ENCODE data around the gene PDE4B. TPM values are rescaled to one million over a fixed set of nuclear protein-coding genes. Genes with fewer than 3 reads are reported as not detected.
A peak's percentile ranks its signal among the peaks of the same experiment; 100 is the strongest.

Gene PDE4B
- total and polyA plus RNA-seq, 11 donors: 1.4 to 71.9 (median 16.2) TPM

DNA sequence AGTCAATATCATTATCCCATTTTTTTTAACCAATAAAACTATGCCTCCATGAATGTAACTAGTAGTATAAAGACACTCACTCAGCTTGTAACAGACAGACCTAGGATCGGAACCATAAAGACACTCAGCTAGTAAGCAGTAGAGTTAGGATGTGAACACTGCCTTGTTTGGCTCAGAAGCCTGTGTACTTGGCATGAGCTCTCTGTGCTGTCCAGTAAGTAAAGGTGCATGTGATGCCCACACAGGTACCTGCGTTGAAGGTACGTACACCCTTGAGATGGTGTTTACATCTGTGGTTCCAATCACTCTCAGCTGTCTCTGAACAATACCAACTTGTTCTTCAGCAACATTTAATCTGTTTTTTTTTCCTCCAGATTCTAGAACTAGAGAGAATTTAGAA lies 489.1 kb downstream of the PDE4B start:
- peaks cover 0 to 65% (median 15%) of the 10 kb centered on the region in 12 donors for H3K4me1 ChIP-seq
- peak overlapping the region in 3 of 12 donors; percentile 7 to 78 (median 56) for H3K27ac ChIP-seq
- DNase-seq (no peak), ATAC-seq (peak in 1 of 4 donors; percentile 16)
- 86 to 98% (median 91%) methylated on average over 3 of the region's 3 CpGs for WGBS, 4 donors
- H3K27me3 ChIP-seq: no peaks in the 10 kb centered on the region
- intact Hi-C loops (cut with DNase I): loop anchor here in 1 of 10 donors (5.0 kb wide), 1 partner anchor 45 kb away; no protein-coding TSS in a partner anchor
- no peaks in the 10 kb centered on the region for H3K9me3 ChIP-seq
- no peak for TF ChIP-seq POLR2A (IDR thresholded peaks at IDR 0.05)
- TF ChIP-seq, protein P1, sequence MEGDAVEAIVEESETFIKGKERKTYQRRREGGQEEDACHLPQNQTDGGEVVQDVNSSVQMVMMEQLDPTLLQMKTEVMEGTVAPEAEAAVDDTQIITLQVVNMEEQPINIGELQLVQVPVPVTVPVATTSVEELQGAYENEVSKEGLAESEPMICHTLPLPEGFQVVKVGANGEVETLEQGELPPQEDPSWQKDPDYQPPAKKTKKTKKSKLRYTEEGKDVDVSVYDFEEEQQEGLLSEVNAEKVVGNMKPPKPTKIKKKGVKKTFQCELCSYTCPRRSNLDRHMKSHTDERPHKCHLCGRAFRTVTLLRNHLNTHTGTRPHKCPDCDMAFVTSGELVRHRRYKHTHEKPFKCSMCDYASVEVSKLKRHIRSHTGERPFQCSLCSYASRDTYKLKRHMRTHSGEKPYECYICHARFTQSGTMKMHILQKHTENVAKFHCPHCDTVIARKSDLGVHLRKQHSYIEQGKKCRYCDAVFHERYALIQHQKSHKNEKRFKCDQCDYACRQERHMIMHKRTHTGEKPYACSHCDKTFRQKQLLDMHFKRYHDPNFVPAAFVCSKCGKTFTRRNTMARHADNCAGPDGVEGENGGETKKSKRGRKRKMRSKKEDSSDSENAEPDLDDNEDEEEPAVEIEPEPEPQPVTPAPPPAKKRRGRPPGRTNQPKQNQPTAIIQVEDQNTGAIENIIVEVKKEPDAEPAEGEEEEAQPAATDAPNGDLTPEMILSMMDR (IDR thresholded peaks at IDR 0.05): no peak
- no peaks in the 10 kb centered on the region for H3K36me3 ChIP-seq
- no peak overlapping the region for H3K4me3 ChIP-seq

DNA sequence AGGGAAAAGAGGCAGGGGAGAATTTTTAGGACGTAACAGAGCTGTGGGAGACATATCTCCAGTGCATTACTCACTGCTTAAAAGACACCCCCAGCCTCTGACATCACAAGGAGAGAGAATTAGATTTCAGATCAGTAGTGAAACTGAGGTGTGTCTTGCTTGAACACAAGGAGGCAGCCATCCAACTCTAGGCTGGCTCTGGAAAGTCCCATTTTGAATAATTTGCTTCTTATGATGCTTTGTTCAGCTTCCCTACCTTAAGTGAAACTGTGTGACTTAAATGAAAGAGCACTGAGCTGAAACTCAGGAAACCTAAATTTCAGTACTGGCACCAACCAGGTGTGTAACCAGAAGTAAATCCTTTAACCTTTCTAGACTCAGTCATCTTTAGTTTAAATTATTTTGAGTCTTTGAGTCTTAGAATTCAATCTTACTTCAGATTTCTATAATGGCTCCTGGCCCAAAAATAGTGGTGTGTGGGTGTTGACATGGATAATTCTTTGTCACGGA lies 489.7 kb downstream of the PDE4B start:
- peak overlapping the region in 5 of 12 donors; percentile 7 to 78 (median 61) for H3K27ac ChIP-seq

DNA sequence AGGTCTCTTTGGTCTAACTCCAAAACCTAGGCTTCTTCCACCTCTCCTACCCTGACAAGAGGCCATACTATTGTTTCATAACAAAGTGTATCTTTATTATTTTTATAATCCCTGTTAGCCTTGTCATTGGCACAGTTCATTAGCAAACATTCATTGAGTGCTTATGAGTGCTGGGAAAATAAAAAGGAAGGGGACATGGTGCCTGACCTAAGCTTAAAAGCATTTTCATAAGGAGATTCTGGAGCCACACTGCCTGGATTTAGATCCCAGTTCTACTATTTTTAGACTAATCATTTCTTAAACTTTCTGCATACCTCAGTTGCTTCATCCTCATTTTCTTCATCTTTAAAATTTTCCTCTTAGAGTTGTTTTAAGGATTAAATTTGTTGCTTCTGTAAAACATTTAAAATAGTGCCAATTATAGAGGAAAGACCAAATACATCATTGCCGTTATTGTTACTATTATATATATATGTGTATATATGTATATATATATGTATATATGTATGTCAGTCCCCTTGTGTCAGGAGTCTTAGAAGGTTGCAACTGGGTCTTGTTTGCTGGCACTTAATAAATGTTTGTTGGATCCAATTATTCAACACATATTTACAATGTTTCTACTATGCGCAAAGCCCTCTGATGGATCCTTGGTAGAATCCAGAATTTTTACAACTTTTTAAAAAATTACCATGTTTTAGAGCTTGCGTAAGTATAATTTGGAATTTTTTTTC lies 490.4 kb downstream of the PDE4B start:
- 94 to 97% (median 94%) methylated on average over 3 of the region's 3 CpGs for WGBS, 4 donors
- no peaks in the 10 kb centered on the region for H3K27me3 ChIP-seq
- no peak for TF ChIP-seq POLR2A (IDR thresholded peaks at IDR 0.05)
- TF ChIP-seq, protein P1 (IDR thresholded peaks at IDR 0.05): no peak
- ATAC-seq (no peak), DNase-seq (no peak)
- H3K4me1 ChIP-seq: peaks cover 0 to 52% (median 14%) of the 10 kb centered on the region in 12 donors
- no peaks in the 10 kb centered on the region for H3K36me3 ChIP-seq
- no peaks in the 10 kb centered on the region for H3K9me3 ChIP-seq
- peak overlapping the region in 5 of 12 donors; percentile 7 to 78 (median 61) for H3K27ac ChIP-seq
- intact Hi-C loops (cut with DNase I): loop anchor here in 1 of 10 donors (5.0 kb wide), 1 partner anchor 44 kb away; no protein-coding TSS in a partner anchor
- no peak overlapping the region for H3K4me3 ChIP-seq

More for the DNA sequence above, 489.7 kb downstream of the PDE4B start:
- Histone ChIP-seq H3K4me1 (peaks cover 0 to 59% (median 15%) of the 10 kb centered on the region in 12 donors), H3K4me3 (no peak overlapping the region), H3K27me3 (no peaks in the 10 kb centered on the region), H3K9me3 (no peaks in the 10 kb centered on the region), H3K36me3 (no peaks in the 10 kb centered on the region)
- WGBS, 4 donors: 25 to 54% (median 44%) methylated on average over 2 of the region's 2 CpGs
- DNase-seq: peak in 1 of 5 donors; percentile 28
- intact Hi-C loops (cut with DNase I): loop anchor here in 1 of 10 donors (5.0 kb wide), 1 partner anchor 45 kb away; no protein-coding TSS in a partner anchor
- TF ChIP-seq POLR2A (IDR thresholded peaks at IDR 0.05): no peak
- TF ChIP-seq, protein P1 (IDR thresholded peaks at IDR 0.05): peak in 4 of 12 donors; percentile 7 to 36 (median 24)
- peak in 3 of 4 donors; percentile 41 to 81 (median 77) for ATAC-seq

DNA sequence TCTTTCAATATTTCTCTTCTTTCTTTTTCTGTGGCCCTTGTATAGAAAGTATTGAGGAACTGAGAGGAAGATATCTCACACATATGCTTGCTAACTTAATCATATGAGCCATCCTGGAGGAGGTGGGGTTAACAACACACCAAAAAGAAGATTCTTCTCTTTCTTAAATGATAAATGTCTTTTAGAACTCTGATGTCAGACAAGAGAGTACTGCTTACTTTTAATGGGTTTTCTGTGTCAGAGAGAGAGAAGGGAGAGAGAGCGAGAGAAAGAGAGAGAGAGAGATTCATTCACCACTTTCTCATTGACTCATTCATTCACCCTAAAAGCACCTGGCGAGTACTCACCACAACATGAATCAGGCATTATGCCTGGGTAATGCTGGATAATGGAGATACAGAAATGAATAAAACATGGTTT lies 490.9 kb downstream of the PDE4B start:
- TF ChIP-seq, protein P1 (IDR thresholded peaks at IDR 0.05): no peak
- TF ChIP-seq POLR2A (IDR thresholded peaks at IDR 0.05): no peak
- Histone ChIP-seq H3K36me3 (no peaks in the 10 kb centered on the region), H3K4me3 (no peak overlapping the region), H3K9me3 (no peaks in the 10 kb centered on the region), H3K27ac (no peak overlapping the region), H3K4me1 (peaks cover 0 to 46% (median 9%) of the 10 kb centered on the region in 12 donors), H3K27me3 (no peaks in the 10 kb centered on the region)
- WGBS, 4 donors: 89 to 96% (median 94%) methylated on average over 2 of the region's 2 CpGs
- no peak for DNase-seq
- no peak for ATAC-seq
- intact Hi-C loops (cut with DNase I): loop anchor here in 1 of 10 donors (5.0 kb wide), 1 partner anchor 44 kb away; no protein-coding TSS in a partner anchor

Measured in heart left ventricle (tissue), 16 donors.